ENCODE measurements around the gene KLHL6.

The KLHL6 gene

DNA sequence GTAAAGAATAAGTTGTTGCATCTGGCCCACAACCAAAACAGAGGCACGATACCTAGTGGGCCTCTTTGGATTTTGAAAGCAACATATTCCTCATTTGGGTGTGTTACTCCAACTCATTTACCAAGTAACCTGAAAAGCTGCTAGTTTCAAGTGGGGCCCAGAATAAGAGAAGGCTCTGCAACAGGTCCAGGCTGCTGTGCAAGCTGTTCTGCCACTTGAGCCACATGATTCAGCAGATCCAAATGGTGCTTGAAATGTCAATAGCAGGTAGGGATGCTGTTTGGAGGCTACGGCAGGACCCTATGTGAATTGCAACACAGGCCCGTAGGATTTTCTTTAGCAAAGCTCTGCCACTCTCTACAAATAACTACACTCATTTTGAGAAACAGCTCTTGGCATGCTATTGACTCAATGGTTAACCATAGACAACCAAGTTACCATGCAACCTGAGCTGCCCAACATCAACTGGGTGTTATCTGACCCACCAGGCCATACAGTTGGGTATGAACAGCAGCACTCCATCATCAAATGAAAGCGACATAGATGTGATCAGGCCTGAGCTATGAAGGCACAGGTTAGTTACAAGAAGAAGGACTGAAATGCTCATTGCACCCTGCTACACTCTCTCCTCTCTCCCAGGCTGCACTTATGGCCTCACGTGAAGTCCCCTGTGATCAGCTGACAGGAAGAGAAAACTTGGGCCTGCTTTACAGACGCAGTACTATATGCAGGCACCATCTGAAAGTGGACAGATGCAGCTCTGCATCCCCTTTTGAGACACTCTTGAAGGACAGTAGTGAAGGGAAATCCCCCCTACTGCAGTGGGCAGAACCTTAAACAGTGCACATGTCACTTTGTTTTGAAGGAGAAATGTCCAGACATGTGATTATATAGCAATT is 117.6 kb downstream of the KLHL6 start:
- no peak for DNase-seq (ENCODE audit: low read depth in 1 of 2, low spot score in 1 of 2)
- TF ChIP-seq SPI1 (IDR thresholded peaks at IDR 0.05; ENCODE audit: borderline replicate concordance, low read depth), result no peak
- TF ChIP-seq POLR2AphosphoS5 (IDR thresholded peaks at IDR 0.05; ENCODE audit: low read depth), result no peak
- TF ChIP-seq, protein P1, sequence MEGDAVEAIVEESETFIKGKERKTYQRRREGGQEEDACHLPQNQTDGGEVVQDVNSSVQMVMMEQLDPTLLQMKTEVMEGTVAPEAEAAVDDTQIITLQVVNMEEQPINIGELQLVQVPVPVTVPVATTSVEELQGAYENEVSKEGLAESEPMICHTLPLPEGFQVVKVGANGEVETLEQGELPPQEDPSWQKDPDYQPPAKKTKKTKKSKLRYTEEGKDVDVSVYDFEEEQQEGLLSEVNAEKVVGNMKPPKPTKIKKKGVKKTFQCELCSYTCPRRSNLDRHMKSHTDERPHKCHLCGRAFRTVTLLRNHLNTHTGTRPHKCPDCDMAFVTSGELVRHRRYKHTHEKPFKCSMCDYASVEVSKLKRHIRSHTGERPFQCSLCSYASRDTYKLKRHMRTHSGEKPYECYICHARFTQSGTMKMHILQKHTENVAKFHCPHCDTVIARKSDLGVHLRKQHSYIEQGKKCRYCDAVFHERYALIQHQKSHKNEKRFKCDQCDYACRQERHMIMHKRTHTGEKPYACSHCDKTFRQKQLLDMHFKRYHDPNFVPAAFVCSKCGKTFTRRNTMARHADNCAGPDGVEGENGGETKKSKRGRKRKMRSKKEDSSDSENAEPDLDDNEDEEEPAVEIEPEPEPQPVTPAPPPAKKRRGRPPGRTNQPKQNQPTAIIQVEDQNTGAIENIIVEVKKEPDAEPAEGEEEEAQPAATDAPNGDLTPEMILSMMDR (IDR thresholded peaks at IDR 0.05; ENCODE audit: insufficient read depth, low read length), result no peak
- TF ChIP-seq, protein P2, sequence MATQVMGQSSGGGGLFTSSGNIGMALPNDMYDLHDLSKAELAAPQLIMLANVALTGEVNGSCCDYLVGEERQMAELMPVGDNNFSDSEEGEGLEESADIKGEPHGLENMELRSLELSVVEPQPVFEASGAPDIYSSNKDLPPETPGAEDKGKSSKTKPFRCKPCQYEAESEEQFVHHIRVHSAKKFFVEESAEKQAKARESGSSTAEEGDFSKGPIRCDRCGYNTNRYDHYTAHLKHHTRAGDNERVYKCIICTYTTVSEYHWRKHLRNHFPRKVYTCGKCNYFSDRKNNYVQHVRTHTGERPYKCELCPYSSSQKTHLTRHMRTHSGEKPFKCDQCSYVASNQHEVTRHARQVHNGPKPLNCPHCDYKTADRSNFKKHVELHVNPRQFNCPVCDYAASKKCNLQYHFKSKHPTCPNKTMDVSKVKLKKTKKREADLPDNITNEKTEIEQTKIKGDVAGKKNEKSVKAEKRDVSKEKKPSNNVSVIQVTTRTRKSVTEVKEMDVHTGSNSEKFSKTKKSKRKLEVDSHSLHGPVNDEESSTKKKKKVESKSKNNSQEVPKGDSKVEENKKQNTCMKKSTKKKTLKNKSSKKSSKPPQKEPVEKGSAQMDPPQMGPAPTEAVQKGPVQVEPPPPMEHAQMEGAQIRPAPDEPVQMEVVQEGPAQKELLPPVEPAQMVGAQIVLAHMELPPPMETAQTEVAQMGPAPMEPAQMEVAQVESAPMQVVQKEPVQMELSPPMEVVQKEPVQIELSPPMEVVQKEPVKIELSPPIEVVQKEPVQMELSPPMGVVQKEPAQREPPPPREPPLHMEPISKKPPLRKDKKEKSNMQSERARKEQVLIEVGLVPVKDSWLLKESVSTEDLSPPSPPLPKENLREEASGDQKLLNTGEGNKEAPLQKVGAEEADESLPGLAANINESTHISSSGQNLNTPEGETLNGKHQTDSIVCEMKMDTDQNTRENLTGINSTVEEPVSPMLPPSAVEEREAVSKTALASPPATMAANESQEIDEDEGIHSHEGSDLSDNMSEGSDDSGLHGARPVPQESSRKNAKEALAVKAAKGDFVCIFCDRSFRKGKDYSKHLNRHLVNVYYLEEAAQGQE (IDR thresholded peaks at IDR 0.05; ENCODE audit: insufficient replicate concordance, low read depth), result no peak
- no peak for TF ChIP-seq GABPA (IDR thresholded peaks at IDR 0.05; ENCODE audit: low read depth)
- Histone ChIP-seq H3K27me3 (ENCODE audit: insufficient read depth, poor library complexity, severe bottlenecking) (no peaks in the 10 kb centered on the region), H3K27ac (replicated peaks) (no peak overlapping the region), H3K4me3 (replicated peaks; ENCODE audit: insufficient read depth, low read length) (no peak overlapping the region)
